ENCODE measurements around the gene MED12L. TPM values are rescaled to one million over a fixed set of nuclear protein-coding genes. Genes with fewer than 3 reads are reported as not detected.

Gene MED12L
- total and polyA plus RNA-seq, 10 of the 15 experiments (the other 5 are each of a cell fraction or from before 2014, with no cell fraction given), result 0.01 to 0.06 (median 0.03) TPM; not detected in 2

GRCh38 chr3:151289445-151289844 lies 204.0 kb downstream of the MED12L start (continued):
- TF ChIP-seq ZBTB4 (CRISPR knock-in tag; IDR thresholded peaks at IDR 0.05), result no peak
- TF ChIP-seq HDGF (IDR thresholded peaks at IDR 0.05), result no peak
- TF ChIP-seq TCF12 (IDR thresholded peaks at IDR 0.05; ENCODE audit: low read depth, low read length), result no peak
- TF ChIP-seq NR2F1 (conservative IDR thresholded peaks at IDR 0.05), result no peak
- TF ChIP-seq, protein P1, sequence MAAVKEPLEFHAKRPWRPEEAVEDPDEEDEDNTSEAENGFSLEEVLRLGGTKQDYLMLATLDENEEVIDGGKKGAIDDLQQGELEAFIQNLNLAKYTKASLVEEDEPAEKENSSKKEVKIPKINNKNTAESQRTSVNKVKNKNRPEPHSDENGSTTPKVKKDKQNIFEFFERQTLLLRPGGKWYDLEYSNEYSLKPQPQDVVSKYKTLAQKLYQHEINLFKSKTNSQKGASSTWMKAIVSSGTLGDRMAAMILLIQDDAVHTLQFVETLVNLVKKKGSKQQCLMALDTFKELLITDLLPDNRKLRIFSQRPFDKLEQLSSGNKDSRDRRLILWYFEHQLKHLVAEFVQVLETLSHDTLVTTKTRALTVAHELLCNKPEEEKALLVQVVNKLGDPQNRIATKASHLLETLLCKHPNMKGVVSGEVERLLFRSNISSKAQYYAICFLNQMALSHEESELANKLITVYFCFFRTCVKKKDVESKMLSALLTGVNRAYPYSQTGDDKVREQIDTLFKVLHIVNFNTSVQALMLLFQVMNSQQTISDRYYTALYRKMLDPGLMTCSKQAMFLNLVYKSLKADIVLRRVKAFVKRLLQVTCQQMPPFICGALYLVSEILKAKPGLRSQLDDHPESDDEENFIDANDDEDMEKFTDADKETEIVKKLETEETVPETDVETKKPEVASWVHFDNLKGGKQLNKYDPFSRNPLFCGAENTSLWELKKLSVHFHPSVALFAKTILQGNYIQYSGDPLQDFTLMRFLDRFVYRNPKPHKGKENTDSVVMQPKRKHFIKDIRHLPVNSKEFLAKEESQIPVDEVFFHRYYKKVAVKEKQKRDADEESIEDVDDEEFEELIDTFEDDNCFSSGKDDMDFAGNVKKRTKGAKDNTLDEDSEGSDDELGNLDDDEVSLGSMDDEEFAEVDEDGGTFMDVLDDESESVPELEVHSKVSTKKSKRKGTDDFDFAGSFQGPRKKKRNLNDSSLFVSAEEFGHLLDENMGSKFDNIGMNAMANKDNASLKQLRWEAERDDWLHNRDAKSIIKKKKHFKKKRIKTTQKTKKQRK (IDR thresholded peaks at IDR 0.05; ENCODE audit: low read depth, low read length), result no peak

DNA sequence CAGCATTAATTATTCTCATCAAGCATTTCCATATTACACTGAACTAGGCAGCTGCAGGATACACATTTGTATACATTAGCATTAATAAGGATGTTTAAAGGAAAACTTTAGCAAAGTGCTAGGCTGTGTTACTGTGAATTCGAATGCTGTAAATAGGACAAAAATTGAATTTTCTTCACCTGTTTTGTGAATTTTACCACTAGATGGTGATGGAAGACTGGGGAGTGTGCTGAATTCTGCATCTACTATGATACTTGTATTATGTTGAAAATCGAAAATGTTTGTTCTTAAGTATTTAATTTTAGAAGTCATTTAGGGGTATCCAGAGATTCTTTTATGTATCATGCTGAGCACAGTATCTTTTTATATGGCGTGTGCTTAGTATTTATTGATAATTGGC lies 205.2 kb downstream of the MED12L start:
- no peak overlapping the region for H3K27ac ChIP-seq (ENCODE audit: control insufficient read depth, insufficient read depth)
- H3K9ac ChIP-seq (ENCODE audit: control insufficient read depth, insufficient read depth, low read length), result no peak overlapping the region
- ChIA-PET CTCF (interaction anchor here (0.8 to 2.7 kb wide), 3 partner anchors 58 to 128 kb away, joined by 3 to 10 read pairs (median 3); no protein-coding TSS in a partner anchor), SMC1A (ENCODE audit: uncharacterized antibody, unreplicated experiment) (interaction anchor here (1.2 to 1.7 kb wide), 2 partner anchors 30 to 62 kb away, joined by 5 read pairs; no protein-coding TSS in a partner anchor), POLR2A (no interaction called here), RAD21 (ENCODE audit: unreplicated experiment) (no interaction called here)
- FAIRE-seq (no peak), DNase-seq (ENCODE audit: low read depth, low spot score) (no peak), ATAC-seq (no peak)
- BruUV-seq (replicated peaks), result no TSS peak
- WGBS (ENCODE audit: insufficient coverage, insufficient replicate concordance, low lambda C conversion rate, missing lambda C conversion rate), result 0% methylated on average over 3 of the region's 3 CpGs
- no peak overlapping the region for H3K4me3 ChIP-seq
- intact Hi-C loops (cut with micrococcal nuclease; ENCODE audit: unreplicated experiment) (loop anchor here (5.0 kb wide), 2 partner anchors 547 to 627 kb away; no protein-coding TSS in a partner anchor), in situ Hi-C loops (cut with MboI) (no loop called here)
- H3K9me3 ChIP-seq (replicated peaks; ENCODE audit: control insufficient read depth, insufficient read depth, low read length), result no peaks in the 10 kb centered on the region
- H3K79me2 ChIP-seq (ENCODE audit: control insufficient read depth, insufficient read depth, low read length), result no peaks in the 10 kb centered on the region
- H3K4me2 ChIP-seq (ENCODE audit: control insufficient read depth, insufficient read depth), result no peak overlapping the region
- H4K20me1 ChIP-seq (ENCODE audit: control insufficient read depth, insufficient read depth), result no peaks in the 10 kb centered on the region
- TF ChIP-seq, protein P2, sequence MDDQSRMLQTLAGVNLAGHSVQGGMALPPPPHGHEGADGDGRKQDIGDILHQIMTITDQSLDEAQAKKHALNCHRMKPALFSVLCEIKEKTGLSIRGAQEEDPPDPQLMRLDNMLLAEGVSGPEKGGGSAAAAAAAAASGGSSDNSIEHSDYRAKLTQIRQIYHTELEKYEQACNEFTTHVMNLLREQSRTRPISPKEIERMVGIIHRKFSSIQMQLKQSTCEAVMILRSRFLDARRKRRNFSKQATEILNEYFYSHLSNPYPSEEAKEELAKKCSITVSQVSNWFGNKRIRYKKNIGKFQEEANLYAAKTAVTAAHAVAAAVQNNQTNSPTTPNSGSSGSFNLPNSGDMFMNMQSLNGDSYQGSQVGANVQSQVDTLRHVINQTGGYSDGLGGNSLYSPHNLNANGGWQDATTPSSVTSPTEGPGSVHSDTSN (IDR thresholded peaks at IDR 0.05; ENCODE audit: insufficient replicate concordance, low read depth, low read length), result no peak
- TF ChIP-seq ATF7 (IDR thresholded peaks at IDR 0.05; ENCODE audit: low read depth) (no peak), RFX5 (IDR thresholded peaks at IDR 0.05; ENCODE audit: low read depth, low read length) (no peak), RAD21 (IDR thresholded peaks at IDR 0.05; ENCODE audit: insufficient read depth, low read depth, low read length) (peak; percentile 83), NRF1 (conservative IDR thresholded peaks at IDR 0.05; ENCODE audit: low read depth, low read length) (no peak), IRF4 (IDR thresholded peaks at IDR 0.05; ENCODE audit: low read depth, low read length) (no peak)
- TF ChIP-seq, protein P3, sequence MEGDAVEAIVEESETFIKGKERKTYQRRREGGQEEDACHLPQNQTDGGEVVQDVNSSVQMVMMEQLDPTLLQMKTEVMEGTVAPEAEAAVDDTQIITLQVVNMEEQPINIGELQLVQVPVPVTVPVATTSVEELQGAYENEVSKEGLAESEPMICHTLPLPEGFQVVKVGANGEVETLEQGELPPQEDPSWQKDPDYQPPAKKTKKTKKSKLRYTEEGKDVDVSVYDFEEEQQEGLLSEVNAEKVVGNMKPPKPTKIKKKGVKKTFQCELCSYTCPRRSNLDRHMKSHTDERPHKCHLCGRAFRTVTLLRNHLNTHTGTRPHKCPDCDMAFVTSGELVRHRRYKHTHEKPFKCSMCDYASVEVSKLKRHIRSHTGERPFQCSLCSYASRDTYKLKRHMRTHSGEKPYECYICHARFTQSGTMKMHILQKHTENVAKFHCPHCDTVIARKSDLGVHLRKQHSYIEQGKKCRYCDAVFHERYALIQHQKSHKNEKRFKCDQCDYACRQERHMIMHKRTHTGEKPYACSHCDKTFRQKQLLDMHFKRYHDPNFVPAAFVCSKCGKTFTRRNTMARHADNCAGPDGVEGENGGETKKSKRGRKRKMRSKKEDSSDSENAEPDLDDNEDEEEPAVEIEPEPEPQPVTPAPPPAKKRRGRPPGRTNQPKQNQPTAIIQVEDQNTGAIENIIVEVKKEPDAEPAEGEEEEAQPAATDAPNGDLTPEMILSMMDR (IDR thresholded peaks at IDR 0.05 in 2 of 3, conservative IDR thresholded peaks at IDR 0.05 in 1 of 3; ENCODE audit: control insufficient read depth in 2 of 3, extremely low read depth in 1 of 3, insufficient read depth in 1 of 3, low read depth in 3 of 3, low read length in 3 of 3), result peak in 2 of 3 experiments; percentile 5 to 41; a peak in 3 of 6 replicates
- no peaks in the 10 kb centered on the region for H3K36me3 ChIP-seq (ENCODE audit: control insufficient read depth in 2 of 2, insufficient read depth in 2 of 2, low read length in 1 of 2)
- H3K4me1 ChIP-seq (ENCODE audit: control insufficient read depth, insufficient read depth, low read length), result no peaks in the 10 kb centered on the region
- no peaks in the 10 kb centered on the region; a peak in 1 of 4 replicates for H3K27me3 ChIP-seq (replicated peaks in 1 of 2; ENCODE audit: control insufficient read depth in 2 of 2, insufficient read depth in 2 of 2, low read length in 1 of 2)
- no peak overlapping the region for H2AFZ ChIP-seq (ENCODE audit: control insufficient read depth, low read depth, low read length)

All from GM12878 (cell line).